ENCODE results near the gene NAIF1. TPM values are rescaled to one million over a fixed set of nuclear protein-coding genes. Genes with fewer than 3 reads are reported as not detected.

NAIF1 gene
- total RNA-seq, 2 donors from 2014 or later, result 10.8 to 11.6 TPM

DNA sequence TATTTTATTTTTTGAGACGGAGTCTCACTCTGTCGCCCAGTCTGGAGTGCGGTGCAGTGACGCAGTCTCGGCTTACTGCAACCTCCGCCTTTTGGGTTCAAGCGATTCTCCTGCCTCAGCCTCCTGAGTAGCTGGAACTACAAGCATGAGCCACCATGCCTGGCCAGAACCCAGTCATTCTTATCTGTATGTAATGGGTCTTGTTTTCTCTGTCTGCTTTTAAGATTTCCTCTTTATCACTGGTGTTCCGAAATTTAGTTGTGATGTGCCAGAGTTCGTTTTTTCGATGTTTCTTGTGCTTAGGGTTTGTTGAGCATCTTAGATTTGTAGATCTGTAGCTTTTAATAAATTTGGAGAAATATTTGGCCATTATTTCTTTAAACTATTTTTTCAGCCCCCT is 20.1 kb upstream of the NAIF1 start:
- Histone ChIP-seq H3K27me3 (no peaks in the 10 kb centered on the region), H3K9ac (ENCODE audit: low read depth in 2 of 2, low read length in 2 of 2) (no peak overlapping the region), H3K9me3 (no peaks in the 10 kb centered on the region), H3K27ac (no peak overlapping the region), H3K36me3 (no peaks in the 10 kb centered on the region), H3K4me3 (no peak overlapping the region), H3K4me1 (peaks cover 6% of the 10 kb centered on the region)
- DNase-seq, result no peak
- intact Hi-C loops (cut with DNase I), result no loop called here
- TF ChIP-seq, protein P1, sequence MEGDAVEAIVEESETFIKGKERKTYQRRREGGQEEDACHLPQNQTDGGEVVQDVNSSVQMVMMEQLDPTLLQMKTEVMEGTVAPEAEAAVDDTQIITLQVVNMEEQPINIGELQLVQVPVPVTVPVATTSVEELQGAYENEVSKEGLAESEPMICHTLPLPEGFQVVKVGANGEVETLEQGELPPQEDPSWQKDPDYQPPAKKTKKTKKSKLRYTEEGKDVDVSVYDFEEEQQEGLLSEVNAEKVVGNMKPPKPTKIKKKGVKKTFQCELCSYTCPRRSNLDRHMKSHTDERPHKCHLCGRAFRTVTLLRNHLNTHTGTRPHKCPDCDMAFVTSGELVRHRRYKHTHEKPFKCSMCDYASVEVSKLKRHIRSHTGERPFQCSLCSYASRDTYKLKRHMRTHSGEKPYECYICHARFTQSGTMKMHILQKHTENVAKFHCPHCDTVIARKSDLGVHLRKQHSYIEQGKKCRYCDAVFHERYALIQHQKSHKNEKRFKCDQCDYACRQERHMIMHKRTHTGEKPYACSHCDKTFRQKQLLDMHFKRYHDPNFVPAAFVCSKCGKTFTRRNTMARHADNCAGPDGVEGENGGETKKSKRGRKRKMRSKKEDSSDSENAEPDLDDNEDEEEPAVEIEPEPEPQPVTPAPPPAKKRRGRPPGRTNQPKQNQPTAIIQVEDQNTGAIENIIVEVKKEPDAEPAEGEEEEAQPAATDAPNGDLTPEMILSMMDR (IDR thresholded peaks at IDR 0.05), result no peak

DNA sequence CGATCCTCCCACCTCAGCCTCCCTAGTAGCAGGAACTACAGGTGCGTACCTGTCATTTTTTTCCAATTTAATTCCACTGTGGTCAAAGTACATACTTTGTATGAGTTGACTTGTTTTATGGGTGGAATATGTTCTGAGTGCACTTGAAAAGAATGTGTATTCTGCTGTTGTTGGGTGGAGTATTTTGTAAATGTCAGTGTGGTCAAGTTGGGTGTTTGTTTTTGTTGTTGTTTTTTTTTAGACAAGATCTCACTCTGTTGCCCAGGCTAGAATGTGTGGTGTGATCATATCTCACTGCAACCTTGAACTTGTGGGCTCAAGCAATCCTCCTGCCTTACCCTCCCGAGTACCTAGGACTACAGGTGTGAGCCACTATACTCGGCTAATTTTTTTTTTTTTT is 18.8 kb upstream of the NAIF1 start:
- Histone ChIP-seq H3K36me3 (no peaks in the 10 kb centered on the region), H3K4me3 (no peak overlapping the region), H3K27me3 (no peaks in the 10 kb centered on the region), H3K27ac (no peak overlapping the region), H3K4me1 (peaks cover 6% of the 10 kb centered on the region), H3K9me3 (no peaks in the 10 kb centered on the region), H3K9ac (ENCODE audit: low read depth in 2 of 2, low read length in 2 of 2) (no peak overlapping the region)
- intact Hi-C loops (cut with DNase I), result no loop called here
- no peak for DNase-seq
- TF ChIP-seq, protein P1 (IDR thresholded peaks at IDR 0.05), result no peak

DNA sequence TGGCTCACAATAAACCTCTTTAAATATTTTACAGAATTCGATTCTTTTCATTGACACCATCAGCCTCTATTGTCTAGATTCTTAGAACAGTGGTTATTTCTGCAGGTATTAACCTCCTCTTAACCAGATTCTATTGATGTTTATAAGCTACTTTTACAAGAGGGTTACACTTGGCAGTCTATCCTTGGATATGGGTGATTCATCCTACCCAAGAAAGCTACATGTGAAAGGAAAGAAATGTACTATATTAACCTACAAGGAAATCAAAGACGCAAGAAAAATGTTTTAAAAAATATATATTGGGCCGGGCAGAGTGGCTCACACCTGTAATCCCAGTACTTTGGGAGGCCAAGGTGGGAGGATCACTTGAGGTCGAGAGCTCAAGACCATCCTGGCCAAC is 17.6 kb upstream of the NAIF1 start:
- H3K9me3 ChIP-seq, result no peaks in the 10 kb centered on the region
- H3K4me1 ChIP-seq, result peaks cover 6% of the 10 kb centered on the region
- TF ChIP-seq, protein P1 (IDR thresholded peaks at IDR 0.05), result no peak
- no peaks in the 10 kb centered on the region for H3K27me3 ChIP-seq
- H3K36me3 ChIP-seq, result no peaks in the 10 kb centered on the region
- no peak overlapping the region for H3K4me3 ChIP-seq
- no peak overlapping the region for H3K9ac ChIP-seq (ENCODE audit: low read depth in 2 of 2, low read length in 2 of 2)
- intact Hi-C loops (cut with DNase I), result no loop called here
- DNase-seq, result no peak
- no peak overlapping the region for H3K27ac ChIP-seq

DNA sequence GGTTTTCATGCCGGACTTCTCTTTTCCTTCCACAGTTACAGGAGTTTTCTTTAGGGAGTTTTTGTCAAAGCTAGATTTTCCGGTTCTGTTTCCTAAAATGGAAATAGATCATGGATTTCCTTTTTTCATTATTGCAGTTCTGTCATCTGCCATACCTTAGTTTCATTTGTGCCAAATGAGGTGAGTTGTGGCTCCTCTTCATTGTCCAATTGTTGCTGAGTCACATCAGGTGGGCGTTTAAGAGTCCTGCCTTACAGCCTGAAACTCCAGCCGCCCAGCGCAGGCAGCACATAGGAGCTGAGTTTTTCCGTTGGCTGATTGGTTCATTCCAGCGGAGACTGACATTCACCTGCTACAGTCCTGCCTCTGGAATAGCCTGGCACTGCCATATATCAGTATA is 15.0 kb upstream of the NAIF1 start:
- no peaks in the 10 kb centered on the region for H3K27me3 ChIP-seq
- TF ChIP-seq, protein P1 (IDR thresholded peaks at IDR 0.05), result no peak
- H3K27ac ChIP-seq, result no peak overlapping the region
- intact Hi-C loops (cut with DNase I), result no loop called here
- DNase-seq, result no peak
- H3K36me3 ChIP-seq, result no peaks in the 10 kb centered on the region
- peak overlapping the region in 1 of 2 donors; percentile 29 for H3K9ac ChIP-seq (ENCODE audit: low read depth in 2 of 2, low read length in 2 of 2)
- no peaks in the 10 kb centered on the region for H3K9me3 ChIP-seq
- no peak overlapping the region for H3K4me3 ChIP-seq
- peaks cover 3% of the 10 kb centered on the region for H3K4me1 ChIP-seq

DNA sequence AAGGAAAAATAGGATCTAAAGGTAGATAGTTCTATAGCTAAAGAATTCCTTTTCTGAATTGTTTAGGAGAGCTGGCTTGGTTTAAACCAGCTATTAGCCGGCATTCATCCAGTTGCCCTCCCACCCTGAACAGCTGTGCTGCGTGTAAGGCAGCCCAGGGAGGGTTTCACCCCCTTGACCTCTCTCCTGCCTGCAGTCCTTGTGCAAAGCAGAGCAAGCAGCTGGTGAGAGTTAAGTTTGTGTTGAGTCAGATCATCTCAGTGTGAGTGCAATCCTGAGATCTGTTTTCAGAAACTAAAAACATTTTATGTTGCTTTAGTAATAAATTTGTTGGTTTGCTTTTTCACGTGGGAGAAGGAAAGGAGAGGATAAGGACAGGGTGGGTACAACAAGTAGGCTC is 13.9 kb upstream of the NAIF1 start:
- no peak overlapping the region for H3K9ac ChIP-seq (ENCODE audit: low read depth in 2 of 2, low read length in 2 of 2)
- H3K9me3 ChIP-seq, result no peaks in the 10 kb centered on the region
- TF ChIP-seq, protein P1 (IDR thresholded peaks at IDR 0.05), result no peak
- intact Hi-C loops (cut with DNase I), result no loop called here
- H3K27ac ChIP-seq, result peak overlapping the region; percentile 34
- H3K27me3 ChIP-seq, result no peaks in the 10 kb centered on the region
- no peaks in the 10 kb centered on the region for H3K36me3 ChIP-seq
- DNase-seq, result no peak
- no peak overlapping the region for H3K4me3 ChIP-seq
- H3K4me1 ChIP-seq, result peaks cover 3% of the 10 kb centered on the region

DNA sequence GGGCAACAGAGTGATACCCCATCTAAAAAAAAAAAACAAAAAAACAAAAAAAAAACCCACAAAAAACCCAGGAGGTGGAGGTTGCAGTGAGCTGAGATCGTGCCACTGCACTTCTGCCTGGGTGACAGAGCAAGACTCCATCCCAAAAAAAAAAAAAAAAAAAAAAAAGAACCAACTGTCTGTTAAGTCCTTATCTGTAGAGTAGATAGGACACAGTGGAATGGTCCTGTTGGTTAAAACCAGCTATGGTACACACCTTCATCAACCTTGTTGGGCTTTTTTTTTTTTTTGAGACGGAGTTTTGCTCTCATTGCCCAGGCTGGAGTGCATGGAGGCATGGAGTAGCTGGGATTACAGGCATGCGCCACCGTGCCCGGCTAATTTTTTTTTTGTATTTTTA is 13.1 kb upstream of the NAIF1 start:
- TF ChIP-seq, protein P1 (IDR thresholded peaks at IDR 0.05), result no peak
- intact Hi-C loops (cut with DNase I), result no loop called here
- peaks cover 3% of the 10 kb centered on the region for H3K4me1 ChIP-seq
- no peak overlapping the region for H3K4me3 ChIP-seq
- H3K9me3 ChIP-seq, result no peaks in the 10 kb centered on the region
- H3K9ac ChIP-seq (ENCODE audit: low read depth in 2 of 2, low read length in 2 of 2), result no peak overlapping the region
- DNase-seq, result no peak
- H3K27me3 ChIP-seq, result no peaks in the 10 kb centered on the region
- H3K27ac ChIP-seq, result peak overlapping the region; percentile 34
- H3K36me3 ChIP-seq, result no peaks in the 10 kb centered on the region
